K562 (cell line): ENCODE data around the gene ABHD5. TPM values are rescaled to one million over a fixed set of nuclear protein-coding genes. Genes with fewer than 3 reads are reported as not detected.
"Not testable (repeated sequence)": the region's sequence is repeated elsewhere in the genome, so short reads cannot be mapped to it uniquely, and the experiment has no call there.

Experiments used
- ARID4B ChIP-seq: sonication (generic); formaldehyde crosslinking; IDR thresholded peaks from 2 replicates; pipeline ENCODE4 v1.8.0; 2022; ENCODE audit warnings: mild to moderate bottlenecking, missing genetic modification reagents
- ARNT ChIP-seq, 2 experiments: fragments of 450-650 bp; IDR thresholded peaks; 2 replicates each; pipeline ENCODE4 v1.6.1; 2016; ENCODE audit warnings: mild to moderate bottlenecking in 1 of 2
- ATF7 ChIP-seq: fragments of 450-650 bp; IDR thresholded peaks from 2 replicates; pipeline ENCODE4 v1.7.1; 2014; ENCODE audit warnings: mild to moderate bottlenecking, moderate library complexity
- BCOR ChIP-seq: fragments of 450-650 bp; IDR thresholded peaks from 2 replicates; pipeline ENCODE4 v1.6.1; 2016
- DMBX1 ChIP-seq: fragments of 250-450 bp; sonication (Bioruptor Pico); IDR thresholded peaks from 2 replicates; pipeline ENCODE4 v1.8.0; 2022; ENCODE audit warnings: inconsistent platforms, mild to moderate bottlenecking, moderate library complexity, borderline replicate concordance
- ERF ChIP-seq: fragments of 450-650 bp; formaldehyde crosslinking; IDR thresholded peaks from 2 replicates; pipeline ENCODE4 v1.4.0; 2020; ENCODE audit warnings: mild to moderate bottlenecking, mixed read lengths
- ETV5 ChIP-seq: sonication (generic); formaldehyde crosslinking; IDR thresholded peaks from 2 replicates; pipeline ENCODE4 v1.4.0; 2020; ENCODE audit warnings: low read depth, mild to moderate bottlenecking, missing genetic modification reagents
- HMGN3 ChIP-seq: IDR thresholded peaks from 2 replicates; pipeline ENCODE4 v1.6.1; 2011; ENCODE audit warnings: borderline replicate concordance, low read depth, mild to moderate bottlenecking, mixed read lengths, low read length; ENCODE audit not compliant: insufficient read length; ENCODE audit errors: extremely low read depth
- JUN ChIP-seq, 2 experiments: sonication (generic) in 1 of 2; formaldehyde crosslinking in 1 of 2; IDR thresholded peaks; 2 replicates each; pipeline versions ENCODE4 v1.6.1 to v1.8.0; 2012 to 2022; ENCODE audit warnings: borderline replicate concordance in 2 of 2, mild to moderate bottlenecking in 2 of 2, improper control_type of control experiment in 1 of 2, low read depth in 1 of 2, low read length in 1 of 2, missing genetic modification reagents in 1 of 2
- MITF ChIP-seq: IDR thresholded peaks from 2 replicates; pipeline ENCODE4 v1.6.1; 2014; ENCODE audit warnings: antibody characterized with exemption
- MYNN ChIP-seq, 2 experiments: sonication (generic); formaldehyde crosslinking in 1 of 2; IDR thresholded peaks; 2 replicates each; pipeline versions ENCODE4 v1.5.0 to v1.6.1; 2016 to 2020; ENCODE audit warnings: antibody characterized with exemption in 1 of 2, missing genetic modification reagents in 1 of 2
- NEUROD1 ChIP-seq: fragments of 150-350 bp; IDR thresholded peaks from 2 replicates; pipeline ENCODE4 v1.6.1; 2014; ENCODE audit warnings: borderline replicate concordance, low read length, low read depth; ENCODE audit not compliant: partially characterized antibody
- NRF1 ChIP-seq, 2 experiments: fragments of 450-650 bp; IDR thresholded peaks in 1 of 2; conservative IDR thresholded peaks in 1 of 2; 2 replicates each; pipeline ENCODE4 v1.6.1; 2014; ENCODE audit warnings: mild to moderate bottlenecking in 2 of 2
- ZFX ChIP-seq: sonication (generic); formaldehyde crosslinking; IDR thresholded peaks from 2 replicates; pipeline ENCODE4 v1.8.0; 2022; ENCODE audit warnings: mild to moderate bottlenecking, missing genetic modification reagents, moderate library complexity
- ZNF511 ChIP-seq: sonication (generic); formaldehyde crosslinking; IDR thresholded peaks from 2 replicates; pipeline ENCODE4 v1.8.0; 2022; ENCODE audit warnings: mild to moderate bottlenecking, missing genetic modification reagents
- polyA plus RNA-seq, 8 experiments: library from polyadenylated mRNA; depleted of rRNA in 4 of 8; stranded (reverse) in 5 of 8; unstranded in 3 of 8; fragments of >200 nt; fragmentation: Nextera tagmentation in 2 of 8; fragmentation: Illumina TruSeq in 1 of 8; extraction: Ambion mirVana in 2 of 8; extraction: Trizol in 1 of 8; gene quantifications; 2 replicates each; pipeline versions ENCODE4 v1.2.1 to v1.2.3, GENCODE V29; 2011 to 2014; ENCODE audit warnings: inconsistent platforms in 1 of 8, missing spikeins in 1 of 8
- total RNA-seq, 7 experiments: library from RNA; depleted of rRNA in 6 of 7; stranded (reverse); fragments of >200 nt in 6 of 7; fragmentation: Illumina TruSeq in 2 of 7; extraction: Trizol in 2 of 7; gene quantifications; 2 replicates each; pipeline versions ENCODE4 v1.2.1 to v1.2.3, GENCODE V29; 2011 to 2021; ENCODE audit warnings: low replicate concordance in 1 of 7
- TF ChIP-seq, protein P1 (sequence below): fragments of 450-650 bp; IDR thresholded peaks from 2 replicates; pipeline ENCODE4 v1.6.1; 2016; ENCODE audit warnings: missing biosample characterization, missing genetic modification characterization
- TF ChIP-seq, protein P2 (sequence below), 2 experiments: fragments of 250-450 bp in 1 of 2; fragments of 450-650 bp in 1 of 2; sonication (Bioruptor Pico) in 1 of 2; IDR thresholded peaks; 2 replicates each; pipeline versions ENCODE4 v1.6.1 to v1.8.0; 2016 to 2021; ENCODE audit warnings: mild to moderate bottlenecking in 2 of 2, moderate library complexity in 2 of 2, missing compliant biosample characterization in 1 of 2, missing genetic modification characterization in 1 of 2

ABHD5 gene
- total and polyA plus RNA-seq, 9 of the 15 experiments (the other 6 are each of a cell fraction or from before 2014, with no cell fraction given): 27.8 to 61.7 (median 39.9) TPM

DNA sequence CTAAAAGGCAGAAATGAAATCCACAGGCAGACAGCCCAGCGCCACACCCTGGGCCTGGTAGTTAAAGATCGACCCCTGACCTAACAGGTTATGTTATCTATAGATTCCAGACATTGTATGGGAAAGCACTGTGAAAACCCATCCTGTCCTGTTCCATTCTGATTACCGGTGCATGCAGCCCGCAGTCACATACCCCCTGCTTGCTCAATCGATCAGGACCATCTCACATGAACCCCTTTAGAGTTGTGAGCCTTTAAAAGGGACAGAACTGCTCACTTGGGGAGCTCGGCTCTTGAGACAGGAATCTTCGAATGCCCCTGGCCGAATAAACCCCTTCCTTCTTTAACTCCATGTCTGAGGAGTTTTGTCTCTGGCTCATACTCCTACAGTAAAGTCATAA lies 12.4 kb upstream of the ABHD5 start (continued):
- TF ChIP-seq ARID4B (0 out of 2 replicates have a peak, but pooled peaks have one; percentile 21), JUN (IDR thresholded peaks at IDR 0.05; ENCODE audit: borderline replicate concordance, low read depth, low read length) (peak; percentile 44; the same call in 1 of the 2 replicates), MITF (peak; percentile 75; the same call in 1 of the 2 replicates), ETV5 (peak; percentile 87), HMGN3 (peak; percentile 52), ERF (0 out of 2 replicates have a peak, but pooled peaks have one; percentile 15), DMBX1 (CRISPR knock-in tag) (peak; percentile 86), ZFX (CRISPR knock-in tag) (peak; percentile 48; the same call in 1 of the 2 replicates), MYNN (IDR thresholded peaks at IDR 0.05) (peak; percentile 82), NEUROD1 (peak; percentile 81), ATF7 (peak; percentile 93), NRF1 (conservative IDR thresholded peaks at IDR 0.05 in 1 of 2, IDR thresholded peaks at IDR 0.05 in 1 of 2) (0 out of 4 replicates have a peak, but pooled peaks of 1 of the 2 experiments have one; percentile 25), ARNT (IDR thresholded peaks at IDR 0.05) (peak; percentile 89 to 95), BCOR (peak; percentile 85), ZNF511 (CRISPR knock-in tag) (0 out of 2 replicates have a peak, but pooled peaks have one; percentile 43)
- TF ChIP-seq JUN (CRISPR knock-in tag; IDR thresholded peaks at IDR 0.05; ENCODE audit: borderline replicate concordance); MYNN (CRISPR knock-in tag; IDR thresholded peaks at IDR 0.05): not testable (repeated sequence)
- TF ChIP-seq, protein P1, sequence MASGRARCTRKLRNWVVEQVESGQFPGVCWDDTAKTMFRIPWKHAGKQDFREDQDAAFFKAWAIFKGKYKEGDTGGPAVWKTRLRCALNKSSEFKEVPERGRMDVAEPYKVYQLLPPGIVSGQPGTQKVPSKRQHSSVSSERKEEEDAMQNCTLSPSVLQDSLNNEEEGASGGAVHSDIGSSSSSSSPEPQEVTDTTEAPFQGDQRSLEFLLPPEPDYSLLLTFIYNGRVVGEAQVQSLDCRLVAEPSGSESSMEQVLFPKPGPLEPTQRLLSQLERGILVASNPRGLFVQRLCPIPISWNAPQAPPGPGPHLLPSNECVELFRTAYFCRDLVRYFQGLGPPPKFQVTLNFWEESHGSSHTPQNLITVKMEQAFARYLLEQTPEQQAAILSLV (tag): peak; percentile 41; the same call in 1 of the 2 replicates
- TF ChIP-seq, protein P2, sequence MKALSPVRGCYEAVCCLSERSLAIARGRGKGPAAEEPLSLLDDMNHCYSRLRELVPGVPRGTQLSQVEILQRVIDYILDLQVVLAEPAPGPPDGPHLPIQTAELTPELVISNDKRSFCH (CRISPR knock-in tag; IDR thresholded peaks at IDR 0.05): not testable (repeated sequence)
- TF ChIP-seq, protein P2 (tag; IDR thresholded peaks at IDR 0.05): peak; percentile 42; the same call in 1 of the 2 replicates
